ENCODE results near the gene NPTXR.

- no peak for TF ChIP-seq CTCF (IDR thresholded peaks at IDR 0.05)
- no peak for TF ChIP-seq ZNF512 (CRISPR knock-in tag; IDR thresholded peaks at IDR 0.05; ENCODE audit: borderline replicate concordance)
- TF ChIP-seq NFATC4 (CRISPR knock-in tag; IDR thresholded peaks at IDR 0.05), result no peak
- TF ChIP-seq SP1 (CRISPR knock-in tag; conservative IDR thresholded peaks at IDR 0.05), result no peak
- TF ChIP-seq ATF3 (CRISPR knock-in tag; conservative IDR thresholded peaks at IDR 0.05), result no peak
These were observed 57.2 kb downstream of the NPTXR start for GRCh38 chr22:38786631-38787030.

All from WTC11 (cell line).